Astrocyte (in vitro differentiated cells and primary cell): ENCODE measurements around the gene LAMB1.

Source experiments
- EZH2 ChIP-seq: IDR thresholded peaks from 2 replicates; pipeline ENCODE4 v1.6.1; 2012; ENCODE audit warnings: mild to moderate bottlenecking, low read length, inconsistent platforms; ENCODE audit not compliant: insufficient read depth
- TF ChIP-seq, protein P1 (sequence below): IDR thresholded peaks from 2 replicates; pipeline ENCODE4 v1.5.1; 2011; ENCODE audit warnings: low read depth, mild to moderate bottlenecking, inconsistent platforms, low read length, moderate library complexity; ENCODE audit not compliant: insufficient read depth

DNA sequence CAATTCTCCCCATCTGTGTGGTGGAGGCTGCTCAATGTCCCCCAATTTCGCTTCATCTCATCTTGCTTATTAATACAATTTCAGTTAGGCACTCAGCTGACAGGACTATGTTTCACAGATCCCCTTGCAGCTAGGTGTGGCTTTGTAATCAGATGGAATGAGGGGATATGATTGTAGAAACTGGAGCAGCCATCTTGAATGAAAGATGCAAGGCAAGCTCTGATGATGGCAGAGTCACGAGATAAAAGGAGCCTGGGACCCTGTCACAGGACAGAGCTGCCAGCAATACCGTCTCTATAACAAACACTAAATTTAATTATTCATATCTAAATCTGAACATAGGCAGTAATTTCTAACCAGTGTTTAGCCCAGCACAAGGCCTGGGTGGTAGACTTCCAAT, 113.0 kb downstream of the LAMB1 start:
- TF ChIP-seq, protein P1, sequence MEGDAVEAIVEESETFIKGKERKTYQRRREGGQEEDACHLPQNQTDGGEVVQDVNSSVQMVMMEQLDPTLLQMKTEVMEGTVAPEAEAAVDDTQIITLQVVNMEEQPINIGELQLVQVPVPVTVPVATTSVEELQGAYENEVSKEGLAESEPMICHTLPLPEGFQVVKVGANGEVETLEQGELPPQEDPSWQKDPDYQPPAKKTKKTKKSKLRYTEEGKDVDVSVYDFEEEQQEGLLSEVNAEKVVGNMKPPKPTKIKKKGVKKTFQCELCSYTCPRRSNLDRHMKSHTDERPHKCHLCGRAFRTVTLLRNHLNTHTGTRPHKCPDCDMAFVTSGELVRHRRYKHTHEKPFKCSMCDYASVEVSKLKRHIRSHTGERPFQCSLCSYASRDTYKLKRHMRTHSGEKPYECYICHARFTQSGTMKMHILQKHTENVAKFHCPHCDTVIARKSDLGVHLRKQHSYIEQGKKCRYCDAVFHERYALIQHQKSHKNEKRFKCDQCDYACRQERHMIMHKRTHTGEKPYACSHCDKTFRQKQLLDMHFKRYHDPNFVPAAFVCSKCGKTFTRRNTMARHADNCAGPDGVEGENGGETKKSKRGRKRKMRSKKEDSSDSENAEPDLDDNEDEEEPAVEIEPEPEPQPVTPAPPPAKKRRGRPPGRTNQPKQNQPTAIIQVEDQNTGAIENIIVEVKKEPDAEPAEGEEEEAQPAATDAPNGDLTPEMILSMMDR, result no peak
- no peak for TF ChIP-seq EZH2
